Neural cell (in vitro differentiated cells): ENCODE results near the gene MKX. TPM values are rescaled to one million over a fixed set of nuclear protein-coding genes. Genes with fewer than 3 reads are reported as not detected.

ENCODE experiments used
- H2AFZ ChIP-seq: fragments of 200-600, 300-800 bp; sonication (generic), shearing (Covaris generic); 2 replicates; pipeline ENCODE4 v1.6.0; 2014; ENCODE audit warnings: low read depth, mild to moderate bottlenecking, antibody characterized with exemption, low read length, moderate library complexity
- H3F3A ChIP-seq: fragments of 200-600 bp; shearing (Covaris generic); 2 replicates; pipeline ENCODE4 v1.6.1; 2016; ENCODE audit warnings: mild to moderate bottlenecking, moderate library complexity, mixed read lengths, antibody characterized with exemption, low read length; ENCODE audit not compliant: insufficient read depth, poor library complexity, severe bottlenecking
- H3K27ac ChIP-seq: fragments of 200-600, 300-800 bp; sonication (generic), shearing (Covaris generic); 2 replicates; pipeline ENCODE4 v1.5.1; 2014; ENCODE audit warnings: mild to moderate bottlenecking, low read length, moderate library complexity
- H3K27me3 ChIP-seq: fragments of 300-800, 200-600 bp; sonication (generic), shearing (Covaris generic); 2 replicates; pipeline ENCODE4 v1.6.0; 2014; ENCODE audit warnings: mild to moderate bottlenecking, low read depth, low read length, moderate library complexity; ENCODE audit not compliant: insufficient read depth
- H3K36me3 ChIP-seq: fragments of 300-800, 200-600 bp; sonication (generic), shearing (Covaris generic); 2 replicates; pipeline ENCODE4 v1.5.1; 2014; ENCODE audit warnings: mild to moderate bottlenecking, antibody characterized with exemption, low read length, moderate library complexity; ENCODE audit not compliant: insufficient read depth
- H3K4me2 ChIP-seq: fragments of 300-800, 200-600 bp; sonication (generic), shearing (Covaris generic); 2 replicates; pipeline ENCODE4 v1.6.0; 2014; ENCODE audit warnings: mild to moderate bottlenecking, low read length
- H3K4me3 ChIP-seq: fragments of 300-800, 200-600 bp; sonication (generic), shearing (Covaris generic); 2 replicates; pipeline ENCODE4 v1.5.1; 2014; ENCODE audit warnings: mild to moderate bottlenecking, low read length, moderate library complexity
- H3K79me2 ChIP-seq: fragments of 200-600 bp; shearing (Covaris generic); replicated peaks from 2 replicates; pipeline ENCODE4 v1.6.0; 2014; ENCODE audit warnings: mild to moderate bottlenecking, low read length, moderate library complexity; ENCODE audit not compliant: insufficient read depth
- H3K9ac ChIP-seq: fragments of 300-800, 200-600 bp; sonication (generic), shearing (Covaris generic); 2 replicates; pipeline ENCODE4 v1.6.1; 2016; ENCODE audit warnings: mild to moderate bottlenecking, low read length, mixed read lengths
- H3K9me2 ChIP-seq: fragments of 200-600 bp; shearing (Covaris generic); 2 replicates; pipeline ENCODE4 v1.6.1; 2016; ENCODE audit warnings: mild to moderate bottlenecking, low read length, mixed read lengths; ENCODE audit not compliant: insufficient read depth
- H3K9me3 ChIP-seq: fragments of 200-600, 300-800 bp; sonication (generic), shearing (Covaris generic); 2 replicates; pipeline ENCODE4 v1.6.1; 2016; ENCODE audit warnings: mild to moderate bottlenecking, mixed run types, low read length, moderate library complexity, mixed read lengths
- H4K20me1 ChIP-seq: fragments of 200-600 bp; shearing (Covaris generic); 2 replicates; pipeline ENCODE4 v1.6.1; 2016; ENCODE audit warnings: mild to moderate bottlenecking, mixed run types; ENCODE audit not compliant: insufficient read depth
- CTCF ChIP-seq: fragments of 450-650 bp; IDR thresholded peaks from 2 replicates; pipeline ENCODE4 v1.5.1; 2014; ENCODE audit warnings: antibody characterized with exemption, mild to moderate bottlenecking, moderate library complexity; ENCODE audit not compliant: poor library complexity, severe bottlenecking
- EP300 ChIP-seq: fragments of 450-650 bp; conservative IDR thresholded peaks from 2 replicates; pipeline ENCODE4 v1.6.1; 2014; ENCODE audit warnings: antibody characterized with exemption, mild to moderate bottlenecking, moderate library complexity; ENCODE audit not compliant: poor library complexity, severe bottlenecking
- EZH2 ChIP-seq: fragments of 200-600, 300-800 bp; shearing (Covaris generic), sonication (generic); IDR thresholded peaks from 2 replicates; pipeline ENCODE4 v1.6.1; 2014; ENCODE audit warnings: antibody characterized with exemption, low read length, borderline replicate concordance, mild to moderate bottlenecking; ENCODE audit not compliant: insufficient read depth, poor library complexity, severe bottlenecking
- MXI1 ChIP-seq: fragments of 450-650 bp; conservative IDR thresholded peaks from 2 replicates; pipeline ENCODE4 v1.6.1; 2014; ENCODE audit warnings: antibody characterized with exemption, mild to moderate bottlenecking; ENCODE audit not compliant: poor library complexity, severe bottlenecking
- POLR2AphosphoS5 ChIP-seq: IDR thresholded peaks from 2 replicates; pipeline ENCODE4 v1.6.1; 2012
- RAD21 ChIP-seq: fragments of 450-650 bp; conservative IDR thresholded peaks from 2 replicates; pipeline ENCODE4 v1.6.1; 2014; ENCODE audit warnings: antibody characterized with exemption, mild to moderate bottlenecking, moderate library complexity
- SMC3 ChIP-seq: fragments of 450-650 bp; conservative IDR thresholded peaks from 2 replicates; pipeline ENCODE4 v1.6.1; 2014; ENCODE audit warnings: antibody characterized with exemption, mild to moderate bottlenecking, moderate library complexity; ENCODE audit not compliant: poor library complexity
- TAF1 ChIP-seq: IDR thresholded peaks from 2 replicates; pipeline ENCODE4 v1.6.1; 2012; ENCODE audit warnings: low read depth
- polyA plus RNA-seq: library from polyadenylated mRNA; depleted of rRNA; stranded (reverse); fragments of >200 nt; gene quantifications from 2 replicates; pipeline ENCODE4 v1.2.3, GENCODE V29; 2014
- TF ChIP-seq, protein P1 (sequence below): IDR thresholded peaks from 2 replicates; pipeline ENCODE4 v1.6.1; 2012; ENCODE audit warnings: borderline replicate concordance

The MKX gene
- polyA plus RNA-seq, 1 donor from 2014 or later: not detected

- H3K27me3 ChIP-seq: no peaks in the 10 kb centered on the region
- H3K27ac ChIP-seq: no peak overlapping the region
- no peaks in the 10 kb centered on the region for H3K9me2 ChIP-seq
- H3K9ac ChIP-seq: no peak overlapping the region
- no peaks in the 10 kb centered on the region for H3K79me2 ChIP-seq
- TF ChIP-seq MXI1 (no peak), EP300 (no peak), EZH2 (no peak), CTCF (no peak), RAD21 (no peak), POLR2AphosphoS5 (no peak), SMC3 (no peak), TAF1 (no peak)
- TF ChIP-seq, protein P1, sequence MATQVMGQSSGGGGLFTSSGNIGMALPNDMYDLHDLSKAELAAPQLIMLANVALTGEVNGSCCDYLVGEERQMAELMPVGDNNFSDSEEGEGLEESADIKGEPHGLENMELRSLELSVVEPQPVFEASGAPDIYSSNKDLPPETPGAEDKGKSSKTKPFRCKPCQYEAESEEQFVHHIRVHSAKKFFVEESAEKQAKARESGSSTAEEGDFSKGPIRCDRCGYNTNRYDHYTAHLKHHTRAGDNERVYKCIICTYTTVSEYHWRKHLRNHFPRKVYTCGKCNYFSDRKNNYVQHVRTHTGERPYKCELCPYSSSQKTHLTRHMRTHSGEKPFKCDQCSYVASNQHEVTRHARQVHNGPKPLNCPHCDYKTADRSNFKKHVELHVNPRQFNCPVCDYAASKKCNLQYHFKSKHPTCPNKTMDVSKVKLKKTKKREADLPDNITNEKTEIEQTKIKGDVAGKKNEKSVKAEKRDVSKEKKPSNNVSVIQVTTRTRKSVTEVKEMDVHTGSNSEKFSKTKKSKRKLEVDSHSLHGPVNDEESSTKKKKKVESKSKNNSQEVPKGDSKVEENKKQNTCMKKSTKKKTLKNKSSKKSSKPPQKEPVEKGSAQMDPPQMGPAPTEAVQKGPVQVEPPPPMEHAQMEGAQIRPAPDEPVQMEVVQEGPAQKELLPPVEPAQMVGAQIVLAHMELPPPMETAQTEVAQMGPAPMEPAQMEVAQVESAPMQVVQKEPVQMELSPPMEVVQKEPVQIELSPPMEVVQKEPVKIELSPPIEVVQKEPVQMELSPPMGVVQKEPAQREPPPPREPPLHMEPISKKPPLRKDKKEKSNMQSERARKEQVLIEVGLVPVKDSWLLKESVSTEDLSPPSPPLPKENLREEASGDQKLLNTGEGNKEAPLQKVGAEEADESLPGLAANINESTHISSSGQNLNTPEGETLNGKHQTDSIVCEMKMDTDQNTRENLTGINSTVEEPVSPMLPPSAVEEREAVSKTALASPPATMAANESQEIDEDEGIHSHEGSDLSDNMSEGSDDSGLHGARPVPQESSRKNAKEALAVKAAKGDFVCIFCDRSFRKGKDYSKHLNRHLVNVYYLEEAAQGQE: no peak
- no peak overlapping the region for H3K4me2 ChIP-seq
- H3K9me3 ChIP-seq: no peaks in the 10 kb centered on the region
- H3K36me3 ChIP-seq: no peaks in the 10 kb centered on the region
- no peak overlapping the region for H3K4me3 ChIP-seq
- H4K20me1 ChIP-seq: no peaks in the 10 kb centered on the region
- no peaks in the 10 kb centered on the region for H3F3A ChIP-seq
- H2AFZ ChIP-seq: no peak overlapping the region
These were observed 110.3 kb downstream of the MKX start for GRCh38 chr10:27635290-27635689.

GRCh38 chr10:27628621-27629020, 117.0 kb downstream of the MKX start:
- H3K9me3 ChIP-seq: no peaks in the 10 kb centered on the region
- H3K27ac ChIP-seq: no peak overlapping the region
- H4K20me1 ChIP-seq: no peaks in the 10 kb centered on the region
- H3K9ac ChIP-seq: no peak overlapping the region
- no peaks in the 10 kb centered on the region for H3K79me2 ChIP-seq
- H2AFZ ChIP-seq: no peak overlapping the region
- H3K4me3 ChIP-seq: no peak overlapping the region
- H3K4me2 ChIP-seq: no peak overlapping the region
- H3K36me3 ChIP-seq: no peaks in the 10 kb centered on the region
- no peaks in the 10 kb centered on the region for H3K27me3 ChIP-seq
- no peaks in the 10 kb centered on the region for H3F3A ChIP-seq
- H3K9me2 ChIP-seq: no peaks in the 10 kb centered on the region
- TF ChIP-seq TAF1: no peak
- no peak for TF ChIP-seq EP300
- no peak for TF ChIP-seq RAD21
- no peak for TF ChIP-seq MXI1
- TF ChIP-seq, protein P1: no peak
- TF ChIP-seq CTCF: no peak
- TF ChIP-seq EZH2: no peak
- TF ChIP-seq POLR2AphosphoS5: no peak
- no peak for TF ChIP-seq SMC3
